K562 (cell line): ENCODE measurements around the gene ERMARD. TPM values are rescaled to one million over a fixed set of nuclear protein-coding genes. Genes with fewer than 3 reads are reported as not detected.
A peak's percentile ranks its signal among the peaks of the same experiment; 100 is the strongest.

ENCODE experiments used
- ATAC-seq: fragments of 200-7000 bp; cut with Tn5 transposase; 3 replicates; pipeline ENCODE4 v1.9.1; 2020; ENCODE audit warnings: moderate library complexity
- BruUV-seq: library from RNA; stranded (reverse); fragments of 400-500 nt; replicated peaks from 2 replicates; lab custom pipeline; 2021; lab: Mats Ljungman, UMichigan
- CTCF ChIA-PET: fragments of 300-600 bp; formaldehyde crosslinking; extraction: SDS; loops from one replicate; lab custom pipeline; 2021; ENCODE audit warnings: low intra/inter-chr PET ratio; lab: Yijun Ruan, JAX
- POLR2A ChIA-PET: fragments of 300-600, 350-650 bp; sonication (Branson Sonifier 250); formaldehyde crosslinking; extraction: SDS; loops from one replicate; lab custom pipeline; 2021; ENCODE audit warnings: antibody characterized with exemption, inconsistent platforms; lab: Yijun Ruan, JAX
- DNase-seq, 4 experiments: peaks; one replicate each; pipeline versions ENCODE4 v3.0.0 to v3.0.0-alpha.2; 2011 to 2018; ENCODE audit warnings: low spot score in 3 of 4, mixed read lengths in 3 of 4; ENCODE audit errors: extremely low read depth in 1 of 4
- FAIRE-seq: peaks from 2 replicates; lab custom pipeline; 2011; peaks lifted over from hg19 to GRCh38; lab: Jason Lieb, UNC
- H2AFZ ChIP-seq: 2 replicates; pipeline ENCODE4 v1.6.0; 2011; ENCODE audit warnings: low read depth, low read length, control low read depth, inconsistent platforms
- H3K27ac ChIP-seq: fragments of 200-600 bp; 3 replicates; pipeline ENCODE4 v1.8.0; 2011; ENCODE audit warnings: low read depth, mild to moderate bottlenecking, control low read depth, inconsistent platforms, low read length, moderate library complexity, mixed read lengths; ENCODE audit errors: extremely low read depth
- H3K27me3 ChIP-seq, 2 experiments: fragments of 300-600 bp in 1 of 2; 2 replicates in 1 of 2; 3 replicates in 1 of 2; pipeline versions ENCODE4 v1.6.0 to v1.8.0; 2011; ENCODE audit warnings: inconsistent platforms in 2 of 2, low read length in 2 of 2, mild to moderate bottlenecking in 1 of 2, mixed read lengths in 1 of 2, moderate library complexity in 1 of 2; ENCODE audit not compliant: control insufficient read depth in 2 of 2, insufficient read depth in 2 of 2
- H3K36me3 ChIP-seq: fragments of 300-600 bp; 3 replicates; pipeline ENCODE4 v1.8.0; 2011; ENCODE audit warnings: mild to moderate bottlenecking, low read length, inconsistent platforms; ENCODE audit not compliant: control insufficient read depth, insufficient read depth
- H3K4me1 ChIP-seq, 2 experiments: fragments of 200-600 bp in 1 of 2; replicated peaks in 1 of 2; 2 replicates in 1 of 2; 3 replicates in 1 of 2; pipeline versions ENCODE4 v1.5.1 to v1.8.0; 2011; ENCODE audit warnings: inconsistent platforms in 2 of 2, low read length in 2 of 2, mild to moderate bottlenecking in 1 of 2, mixed read lengths in 1 of 2, moderate library complexity in 1 of 2; ENCODE audit not compliant: control insufficient read depth in 2 of 2, insufficient read depth in 2 of 2
- H3K4me2 ChIP-seq: 2 replicates; pipeline ENCODE4 v1.6.1; 2011; ENCODE audit warnings: low read length, control low read depth, inconsistent platforms, mixed read lengths; ENCODE audit not compliant: insufficient read depth
- H3K4me3 ChIP-seq: fragments of 200-600 bp; sonication (generic), shearing (Covaris generic); 2 replicates; pipeline ENCODE4 v1.5.1; 2016; ENCODE audit warnings: control low read depth, inconsistent platforms
- H3K79me2 ChIP-seq: fragments of 200-600 bp; 3 replicates; pipeline ENCODE4 v1.8.0; 2011; ENCODE audit warnings: low read length, inconsistent platforms; ENCODE audit not compliant: control insufficient read depth, insufficient read depth
- H3K9ac ChIP-seq, 2 experiments: 2 replicates each; pipeline versions ENCODE4 v1.6.0 to v1.6.1; 2011; ENCODE audit warnings: low read depth in 2 of 2, low read length in 2 of 2, control low read depth in 1 of 2, inconsistent platforms in 1 of 2, mild to moderate bottlenecking in 1 of 2, mixed read lengths in 1 of 2; ENCODE audit not compliant: insufficient read depth in 1 of 2
- H3K9me1 ChIP-seq: one replicate; pipeline ENCODE4 v1.6.0; 2011; ENCODE audit warnings: inconsistent platforms, mild to moderate bottlenecking, low read length, moderate library complexity; ENCODE audit not compliant: control insufficient read depth, insufficient read depth
- H3K9me3 ChIP-seq: replicated peaks from 2 replicates; pipeline ENCODE4 v1.5.1; 2011; ENCODE audit warnings: low read depth, low read length, inconsistent platforms; ENCODE audit not compliant: control insufficient read depth, insufficient read depth
- H4K20me1 ChIP-seq: replicated peaks from 2 replicates; pipeline ENCODE4 v1.6.1; 2011; ENCODE audit warnings: low read length, inconsistent platforms, mixed read lengths; ENCODE audit not compliant: control insufficient read depth, insufficient read depth
- GABPB1 ChIP-seq: sonication (generic); formaldehyde crosslinking; IDR thresholded peaks from 2 replicates; pipeline ENCODE4 v1.8.0; 2022; ENCODE audit warnings: mild to moderate bottlenecking, missing genetic modification reagents
- GATAD2B ChIP-seq: fragments of 450-650 bp; IDR thresholded peaks from 2 replicates; pipeline ENCODE4 v1.6.1; 2017; ENCODE audit warnings: mild to moderate bottlenecking, borderline replicate concordance
- KLF16 ChIP-seq: IDR thresholded peaks from 2 replicates; pipeline ENCODE4 v1.6.1; 2016; ENCODE audit warnings: antibody characterized with exemption
- L3MBTL2 ChIP-seq: fragments of 450-650 bp; IDR thresholded peaks from 2 replicates; pipeline ENCODE4 v1.6.1; 2016; ENCODE audit warnings: mild to moderate bottlenecking, moderate library complexity
- MAZ ChIP-seq, 2 experiments: fragments of 450-650 bp in 1 of 2; sonication (generic) in 1 of 2; formaldehyde crosslinking; IDR thresholded peaks in 1 of 2; conservative IDR thresholded peaks in 1 of 2; 2 replicates each; pipeline versions ENCODE4 v1.4.0 to v1.5.0; 2020; ENCODE audit warnings: mild to moderate bottlenecking in 1 of 2, missing genetic modification reagents in 1 of 2
- NONO ChIP-seq, 2 experiments: fragments of 200-400 bp in 1 of 2; fragments of 450-650 bp in 1 of 2; formaldehyde crosslinking in 1 of 2; IDR thresholded peaks; 2 replicates each; pipeline ENCODE4 v1.6.1; 2017; ENCODE audit warnings: low read depth in 2 of 2, mild to moderate bottlenecking in 2 of 2, moderate library complexity in 2 of 2, low read length in 1 of 2
- PHF8 ChIP-seq: fragments of 200-600 bp; sonication (generic); IDR thresholded peaks from 2 replicates; pipeline ENCODE4 v1.6.1; 2012; ENCODE audit warnings: mixed run types, mild to moderate bottlenecking, inconsistent platforms, low read length, moderate library complexity, borderline replicate concordance
- POLR2H ChIP-seq: IDR thresholded peaks from 2 replicates; pipeline ENCODE4 v1.6.1; 2016; ENCODE audit warnings: missing genetic modification characterization, low read depth, mild to moderate bottlenecking, control low read depth, missing compliant biosample characterization, moderate library complexity
- PTRF ChIP-seq: fragments of 450-650 bp; IDR thresholded peaks from 2 replicates; pipeline ENCODE4 v1.6.1; 2016; ENCODE audit warnings: mild to moderate bottlenecking, missing genetic modification characterization, missing compliant biosample characterization
- SIN3A ChIP-seq, 2 experiments: fragments of 150-350 bp in 1 of 2; IDR thresholded peaks; 2 replicates each; pipeline ENCODE4 v1.6.1; 2011 to 2016; ENCODE audit warnings: borderline replicate concordance in 2 of 2, low read depth in 2 of 2, low read length in 2 of 2, mild to moderate bottlenecking in 2 of 2, moderate library complexity in 2 of 2; ENCODE audit not compliant: control insufficient read depth in 1 of 2
- SIN3B ChIP-seq: fragments of 450-650 bp; IDR thresholded peaks from 2 replicates; pipeline ENCODE4 v1.6.1; 2017; ENCODE audit warnings: low read depth, mild to moderate bottlenecking, moderate library complexity
- WGBS: fragments of 100-300 bp; shearing (Covaris generic); methylation state at CpG from one replicate; pipeline ENCODE4 v1.1.6; 2016; ENCODE audit warnings: low coverage, mixed read lengths; ENCODE audit not compliant: insufficient coverage; ENCODE audit errors: missing lambda C conversion rate; 5-methylcytosine and 5-hydroxymethylcytosine counted together
- in situ Hi-C: fragments of 300-500 bp; cut with MboI; formaldehyde crosslinking; loops from 4 replicates; pipeline ENCODE4 v1.15.0; 2018; ENCODE audit warnings: inconsistent platforms, mixed read lengths
- intact Hi-C: fragments of 100-400 bp; cut with micrococcal nuclease; formaldehyde crosslinking; loops from 2 replicates; pipeline ENCODE4 v1.14.2; 2022
- polyA plus RNA-seq, 8 experiments: library from polyadenylated mRNA; depleted of rRNA in 4 of 8; stranded (reverse) in 5 of 8; unstranded in 3 of 8; fragments of >200 nt; fragmentation: Nextera tagmentation in 2 of 8; fragmentation: Illumina TruSeq in 1 of 8; extraction: Ambion mirVana in 2 of 8; extraction: Trizol in 1 of 8; gene quantifications; 2 replicates each; pipeline versions ENCODE4 v1.2.1 to v1.2.3, GENCODE V29; 2011 to 2014; ENCODE audit warnings: inconsistent platforms in 1 of 8, missing spikeins in 1 of 8
- total RNA-seq, 7 experiments: library from RNA; depleted of rRNA in 6 of 7; stranded (reverse); fragments of >200 nt in 6 of 7; fragmentation: Illumina TruSeq in 2 of 7; extraction: Trizol in 2 of 7; gene quantifications; 2 replicates each; pipeline versions ENCODE4 v1.2.1 to v1.2.3, GENCODE V29; 2011 to 2021; ENCODE audit warnings: low replicate concordance in 1 of 7
- TF ChIP-seq, protein P1 (sequence below), 2 experiments: IDR thresholded peaks; 2 replicates each; pipeline ENCODE4 v1.6.1; 2011; ENCODE audit warnings: borderline replicate concordance in 1 of 2, control low read depth in 1 of 2, low read depth in 1 of 2, low read length in 1 of 2, mild to moderate bottlenecking in 1 of 2, mixed read lengths in 1 of 2, moderate library complexity in 1 of 2; ENCODE audit not compliant: insufficient read depth in 1 of 2, insufficient read length in 1 of 2, poor library complexity in 1 of 2, severe bottlenecking in 1 of 2; ENCODE audit errors: extremely low read depth in 1 of 2
- TF ChIP-seq, protein P2 (sequence below), 2 experiments: IDR thresholded peaks; 2 replicates each; pipeline ENCODE4 v1.6.1; 2012; ENCODE audit warnings: improper control_type of control experiment in 2 of 2, low read depth in 2 of 2, low read length in 2 of 2, borderline replicate concordance in 1 of 2
- TF ChIP-seq, protein P3 (sequence below): fragments of 200-800 bp; sonication (Bioruptor generic); IDR thresholded peaks from 2 replicates; pipeline ENCODE4 v1.6.1; 2017; ENCODE audit warnings: missing genetic modification characterization, missing compliant biosample characterization

The ERMARD gene
- total and polyA plus RNA-seq, 9 of the 15 experiments (the other 6 are each of a cell fraction or from before 2014, with no cell fraction given), result 14.5 to 68.6 (median 27.7) TPM

- ATAC-seq (peak; percentile 29), FAIRE-seq (no peak), DNase-seq (peak; percentile 59 to 88 (median 85))
- Histone ChIP-seq H3K27me3 (no peaks in the 10 kb centered on the region), H3K4me3 (peak overlapping the region; percentile 48), H3K9ac (peak overlapping the region; percentile 44 to 94; a peak in 3 of 4 replicates), H3K4me2 (peak overlapping the region; percentile 51; the same call in 1 of the 2 replicates), H3K9me1 (no peaks in the 10 kb centered on the region), H3K36me3 (peaks cover 12% of the 10 kb centered on the region), H3K9me3 (no peaks in the 10 kb centered on the region), H4K20me1 (peaks cover 6% of the 10 kb centered on the region), H3K79me2 (peaks cover 45% of the 10 kb centered on the region), H3K4me1 (peaks cover 25 to 31% of the 10 kb centered on the region in 2 experiments), H3K27ac (peak overlapping the region; percentile 73; the same call in 2 of the 3 replicates), H2AFZ (peak overlapping the region; percentile 40; the same call in 1 of the 2 replicates)
- no TSS peak for BruUV-seq
- ChIA-PET CTCF (interaction anchor here (1.0 kb wide), 1 partner anchor 27 kb away, joined by 4 read pairs; the partner anchor contains the start of genes DYNLT2 and ERMARD), POLR2A (interaction anchor here (0.6 to 7.0 kb wide), 7 partner anchors 9 to 409 kb away, joined by 3 to 46 read pairs (median 5); partner anchors contain the start of genes C6orf120 and WDR27)
- intact Hi-C loops, result no loop called here
- 3% methylated on average over 24 of the region's 89 CpGs for WGBS
- in situ Hi-C loops, result no loop called here
- TF ChIP-seq L3MBTL2, result no peak
- TF ChIP-seq SIN3A (IDR thresholded peaks at IDR 0.05; ENCODE audit: borderline replicate concordance in 2 of 2, control insufficient read depth in 1 of 2, low read depth in 2 of 2, low read length in 2 of 2), result peak in 1 of 2 experiments; percentile 24; a peak in 1 of 4 replicates
- TF ChIP-seq PTRF, result no peak
- peak; percentile 15 to 90; a peak in 3 of 4 replicates for TF ChIP-seq NONO (IDR thresholded peaks at IDR 0.05; ENCODE audit: low read depth in 2 of 2, low read length in 1 of 2)
- TF ChIP-seq, protein P1, sequence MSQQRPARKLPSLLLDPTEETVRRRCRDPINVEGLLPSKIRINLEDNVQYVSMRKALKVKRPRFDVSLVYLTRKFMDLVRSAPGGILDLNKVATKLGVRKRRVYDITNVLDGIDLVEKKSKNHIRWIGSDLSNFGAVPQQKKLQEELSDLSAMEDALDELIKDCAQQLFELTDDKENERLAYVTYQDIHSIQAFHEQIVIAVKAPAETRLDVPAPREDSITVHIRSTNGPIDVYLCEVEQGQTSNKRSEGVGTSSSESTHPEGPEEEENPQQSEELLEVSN (IDR thresholded peaks at IDR 0.05; ENCODE audit: borderline replicate concordance in 1 of 2, extremely low read depth in 1 of 2, insufficient read depth in 1 of 2, insufficient read length in 1 of 2, low read depth in 1 of 2, low read length in 1 of 2, poor library complexity in 1 of 2, severe bottlenecking in 1 of 2), result peak in 1 of 2 experiments; percentile 52
- TF ChIP-seq, protein P2, sequence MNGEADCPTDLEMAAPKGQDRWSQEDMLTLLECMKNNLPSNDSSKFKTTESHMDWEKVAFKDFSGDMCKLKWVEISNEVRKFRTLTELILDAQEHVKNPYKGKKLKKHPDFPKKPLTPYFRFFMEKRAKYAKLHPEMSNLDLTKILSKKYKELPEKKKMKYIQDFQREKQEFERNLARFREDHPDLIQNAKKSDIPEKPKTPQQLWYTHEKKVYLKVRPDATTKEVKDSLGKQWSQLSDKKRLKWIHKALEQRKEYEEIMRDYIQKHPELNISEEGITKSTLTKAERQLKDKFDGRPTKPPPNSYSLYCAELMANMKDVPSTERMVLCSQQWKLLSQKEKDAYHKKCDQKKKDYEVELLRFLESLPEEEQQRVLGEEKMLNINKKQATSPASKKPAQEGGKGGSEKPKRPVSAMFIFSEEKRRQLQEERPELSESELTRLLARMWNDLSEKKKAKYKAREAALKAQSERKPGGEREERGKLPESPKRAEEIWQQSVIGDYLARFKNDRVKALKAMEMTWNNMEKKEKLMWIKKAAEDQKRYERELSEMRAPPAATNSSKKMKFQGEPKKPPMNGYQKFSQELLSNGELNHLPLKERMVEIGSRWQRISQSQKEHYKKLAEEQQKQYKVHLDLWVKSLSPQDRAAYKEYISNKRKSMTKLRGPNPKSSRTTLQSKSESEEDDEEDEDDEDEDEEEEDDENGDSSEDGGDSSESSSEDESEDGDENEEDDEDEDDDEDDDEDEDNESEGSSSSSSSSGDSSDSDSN (IDR thresholded peaks at IDR 0.05; ENCODE audit: borderline replicate concordance in 1 of 2, low read depth in 2 of 2, low read length in 2 of 2), result 0 out of 4 replicates have a peak, but pooled peaks of 1 of the 2 experiments have one; percentile 17
- TF ChIP-seq SIN3B, result peak; percentile 56
- peak; percentile 33; the same call in 1 of the 2 replicates for TF ChIP-seq PHF8
- TF ChIP-seq, protein P3, sequence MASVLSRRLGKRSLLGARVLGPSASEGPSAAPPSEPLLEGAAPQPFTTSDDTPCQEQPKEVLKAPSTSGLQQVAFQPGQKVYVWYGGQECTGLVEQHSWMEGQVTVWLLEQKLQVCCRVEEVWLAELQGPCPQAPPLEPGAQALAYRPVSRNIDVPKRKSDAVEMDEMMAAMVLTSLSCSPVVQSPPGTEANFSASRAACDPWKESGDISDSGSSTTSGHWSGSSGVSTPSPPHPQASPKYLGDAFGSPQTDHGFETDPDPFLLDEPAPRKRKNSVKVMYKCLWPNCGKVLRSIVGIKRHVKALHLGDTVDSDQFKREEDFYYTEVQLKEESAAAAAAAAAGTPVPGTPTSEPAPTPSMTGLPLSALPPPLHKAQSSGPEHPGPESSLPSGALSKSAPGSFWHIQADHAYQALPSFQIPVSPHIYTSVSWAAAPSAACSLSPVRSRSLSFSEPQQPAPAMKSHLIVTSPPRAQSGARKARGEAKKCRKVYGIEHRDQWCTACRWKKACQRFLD, result 0 out of 2 replicates have a peak, but pooled peaks have one; percentile 53
- TF ChIP-seq POLR2H (tag), result 0 out of 2 replicates have a peak, but pooled peaks have one; percentile 11
- no peak for TF ChIP-seq GABPB1 (CRISPR knock-in tag)
- TF ChIP-seq GATAD2B, result 0 out of 2 replicates have a peak, but pooled peaks have one; percentile 35
- no peak for TF ChIP-seq KLF16
- peak in 1 of 2 experiments; percentile 34; a peak in 3 of 4 replicates for TF ChIP-seq MAZ (CRISPR knock-in tag; conservative IDR thresholded peaks at IDR 0.05 in 1 of 2, IDR thresholded peaks at IDR 0.05 in 1 of 2)
These were observed 27.4 kb upstream of the ERMARD start for GRCh38 chr6:169723991-169724493.
